Fibroblast of lung (primary cell): ENCODE measurements around the gene AATK. TPM values are rescaled to one million over a fixed set of nuclear protein-coding genes. Genes with fewer than 3 reads are reported as not detected.

Experiments used
- DNase-seq, 2 donors: peaks; one replicate each; pipeline versions ENCODE4 v3.0.0 to v3.0.0-alpha.2; 2010; ENCODE audit warnings: low read depth in 2 of 2
- H2AFZ ChIP-seq: 2 replicates; pipeline ENCODE4 v1.5.1; 2012; ENCODE audit warnings: low read length, control low read depth, inconsistent platforms
- H3K27ac ChIP-seq: 2 replicates; pipeline ENCODE4 v1.5.1; 2011; ENCODE audit warnings: low read length, control low read depth; ENCODE audit not compliant: insufficient read depth
- H3K27me3 ChIP-seq: 2 replicates; pipeline ENCODE4 v1.5.1; 2011; ENCODE audit warnings: mild to moderate bottlenecking, low read length; ENCODE audit not compliant: control insufficient read depth, insufficient read depth
- H3K36me3 ChIP-seq: 2 replicates; pipeline ENCODE4 v1.5.1; 2011; ENCODE audit warnings: low read length; ENCODE audit not compliant: control insufficient read depth, insufficient read depth
- H3K4me1 ChIP-seq: 2 replicates; pipeline ENCODE4 v1.5.1; 2011; ENCODE audit warnings: low read length; ENCODE audit not compliant: control insufficient read depth, insufficient read depth; ENCODE audit errors: extremely low read depth
- H3K4me2 ChIP-seq: 2 replicates; pipeline ENCODE4 v1.5.1; 2011; ENCODE audit warnings: low read length, control low read depth; ENCODE audit not compliant: insufficient read depth; ENCODE audit errors: extremely low read depth
- H3K4me3 ChIP-seq, 4 experiments: fragments of 200-600 bp in 1 of 4; sonication (generic) in 1 of 4; replicated peaks in 1 of 4; 2 replicates each; pipeline ENCODE4 v1.5.1; 2011 to 2016; ENCODE audit warnings: low read length in 4 of 4, low read depth in 3 of 4, mild to moderate bottlenecking in 3 of 4, control low read depth in 2 of 4, inconsistent platforms in 1 of 4, mixed read lengths in 1 of 4; ENCODE audit not compliant: insufficient read depth in 1 of 4; ENCODE audit errors: control extremely low read depth in 1 of 4
- H3K79me2 ChIP-seq: 2 replicates; pipeline ENCODE4 v1.5.1; 2012; ENCODE audit warnings: mild to moderate bottlenecking, low read length, inconsistent platforms; ENCODE audit not compliant: control insufficient read depth, insufficient read depth
- H3K9ac ChIP-seq: 2 replicates; pipeline ENCODE4 v1.5.1; 2011; ENCODE audit warnings: mild to moderate bottlenecking, low read length, control low read depth; ENCODE audit not compliant: insufficient read depth
- H3K9me3 ChIP-seq: 2 replicates; pipeline ENCODE4 v1.5.1; 2012; ENCODE audit warnings: low read depth, low read length; ENCODE audit not compliant: control insufficient read depth, insufficient read depth
- H4K20me1 ChIP-seq: 2 replicates; pipeline ENCODE4 v1.5.1; 2011; ENCODE audit warnings: low read length; ENCODE audit not compliant: control insufficient read depth, insufficient read depth; ENCODE audit errors: extremely low read depth
- EZH2 ChIP-seq: IDR thresholded peaks from 2 replicates; pipeline ENCODE4 v1.5.1; 2012; ENCODE audit warnings: low read length, control low read depth, mild to moderate bottlenecking; ENCODE audit errors: missing control alignments
- polyA minus RNA-seq: library from RNA; depleted of rRNA, polyadenylated mRNA; stranded (reverse); fragments of >200 nt; gene quantifications from 2 replicates; pipeline ENCODE4 v1.2.3, GENCODE V29; 2011; ENCODE audit warnings: low replicate concordance
- polyA plus RNA-seq, 2 donors: library from polyadenylated mRNA; depleted of rRNA in 1 of 2; stranded (reverse) in 1 of 2; unstranded in 1 of 2; fragments of >200 nt; gene quantifications; 2 replicates each; pipeline ENCODE4 v1.2.1, GENCODE V29; 2011 to 2012; ENCODE audit warnings: missing spikeins in 1 of 2
- total RNA-seq: library from RNA; depleted of rRNA; stranded (reverse); fragments of >200 nt; gene quantifications from 2 replicates; pipeline ENCODE4 v1.2.1, GENCODE V29; 2014
- TF ChIP-seq, protein P1 (sequence below), 2 donors: IDR thresholded peaks in 1 of 2; conservative IDR thresholded peaks in 1 of 2; 1 replicate in 1 of 2; 2 replicates in 1 of 2; pipeline ENCODE4 v1.5.1; 2011 to 2012; ENCODE audit warnings: low read length in 2 of 2, control low read depth in 1 of 2, inconsistent platforms in 1 of 2, low read depth in 1 of 2, mild to moderate bottlenecking in 1 of 2

Gene AATK, protein sequence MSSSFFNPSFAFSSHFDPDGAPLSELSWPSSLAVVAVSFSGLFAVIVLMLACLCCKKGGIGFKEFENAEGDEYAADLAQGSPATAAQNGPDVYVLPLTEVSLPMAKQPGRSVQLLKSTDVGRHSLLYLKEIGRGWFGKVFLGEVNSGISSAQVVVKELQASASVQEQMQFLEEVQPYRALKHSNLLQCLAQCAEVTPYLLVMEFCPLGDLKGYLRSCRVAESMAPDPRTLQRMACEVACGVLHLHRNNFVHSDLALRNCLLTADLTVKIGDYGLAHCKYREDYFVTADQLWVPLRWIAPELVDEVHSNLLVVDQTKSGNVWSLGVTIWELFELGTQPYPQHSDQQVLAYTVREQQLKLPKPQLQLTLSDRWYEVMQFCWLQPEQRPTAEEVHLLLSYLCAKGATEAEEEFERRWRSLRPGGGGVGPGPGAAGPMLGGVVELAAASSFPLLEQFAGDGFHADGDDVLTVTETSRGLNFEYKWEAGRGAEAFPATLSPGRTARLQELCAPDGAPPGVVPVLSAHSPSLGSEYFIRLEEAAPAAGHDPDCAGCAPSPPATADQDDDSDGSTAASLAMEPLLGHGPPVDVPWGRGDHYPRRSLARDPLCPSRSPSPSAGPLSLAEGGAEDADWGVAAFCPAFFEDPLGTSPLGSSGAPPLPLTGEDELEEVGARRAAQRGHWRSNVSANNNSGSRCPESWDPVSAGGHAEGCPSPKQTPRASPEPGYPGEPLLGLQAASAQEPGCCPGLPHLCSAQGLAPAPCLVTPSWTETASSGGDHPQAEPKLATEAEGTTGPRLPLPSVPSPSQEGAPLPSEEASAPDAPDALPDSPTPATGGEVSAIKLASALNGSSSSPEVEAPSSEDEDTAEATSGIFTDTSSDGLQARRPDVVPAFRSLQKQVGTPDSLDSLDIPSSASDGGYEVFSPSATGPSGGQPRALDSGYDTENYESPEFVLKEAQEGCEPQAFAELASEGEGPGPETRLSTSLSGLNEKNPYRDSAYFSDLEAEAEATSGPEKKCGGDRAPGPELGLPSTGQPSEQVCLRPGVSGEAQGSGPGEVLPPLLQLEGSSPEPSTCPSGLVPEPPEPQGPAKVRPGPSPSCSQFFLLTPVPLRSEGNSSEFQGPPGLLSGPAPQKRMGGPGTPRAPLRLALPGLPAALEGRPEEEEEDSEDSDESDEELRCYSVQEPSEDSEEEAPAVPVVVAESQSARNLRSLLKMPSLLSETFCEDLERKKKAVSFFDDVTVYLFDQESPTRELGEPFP (N-terminal part only)
- total RNA-seq (0.26 and 0.50 TPM in 2 replicates), polyA plus RNA-seq (0.10 and 0.16 TPM in 2 replicates), polyA minus RNA-seq (0.04 TPM in 1 of 2 replicates, not detected in the other)
- polyA plus RNA-seq (2012), result 0.15 and 0.21 TPM in 2 replicates

DNA sequence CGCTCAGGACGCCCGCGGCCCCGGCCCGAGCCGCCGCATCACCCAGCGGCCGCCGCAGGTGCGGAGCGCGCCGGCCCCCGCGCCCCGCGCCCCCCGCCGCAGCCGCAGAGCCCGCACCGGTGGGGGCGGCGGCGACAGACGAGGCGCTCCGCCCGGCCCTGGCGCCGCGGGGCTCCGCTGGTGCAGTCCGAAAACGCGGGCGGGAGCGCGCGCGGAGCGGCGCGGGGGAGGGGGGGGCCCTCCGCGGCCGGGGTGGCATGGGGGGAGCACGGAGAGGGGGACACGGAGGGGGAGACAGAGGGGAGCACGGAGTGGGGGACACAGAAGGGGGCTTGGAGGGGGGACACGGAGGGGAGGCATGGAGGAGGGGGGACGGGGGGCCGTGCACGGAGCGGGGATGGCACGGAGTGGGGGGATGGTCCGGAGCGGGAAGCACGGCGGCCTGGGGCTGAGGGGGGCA lies at the start of gene AATK:
Gene AATK, minus strand, starts transcription at position 189 of the 460 bp plus-strand sequence. CDS start 229 bp downstream, outside the sequence.
- Histone ChIP-seq H3K4me2 (no peak within 1 kb of the TSS), H3K27me3 (peaks cover 16% of the 10 kb centered on the region), H3K36me3 (no peaks in the 10 kb centered on the region), H3K9ac (no peak within 1 kb of the TSS), H3K79me2 (no peaks in the 10 kb centered on the region), H4K20me1 (no peaks in the 10 kb centered on the region), H2AFZ (no peak within 1 kb of the TSS), H3K4me1 (no peaks in the 10 kb centered on the region), H3K4me3 (no peak within 1 kb of the TSS), H3K9me3 (no peaks in the 10 kb centered on the region), H3K27ac (no peak within 1 kb of the TSS)
- DNase-seq, result no peak
- TF ChIP-seq EZH2, result no peak
- TF ChIP-seq, protein P1, sequence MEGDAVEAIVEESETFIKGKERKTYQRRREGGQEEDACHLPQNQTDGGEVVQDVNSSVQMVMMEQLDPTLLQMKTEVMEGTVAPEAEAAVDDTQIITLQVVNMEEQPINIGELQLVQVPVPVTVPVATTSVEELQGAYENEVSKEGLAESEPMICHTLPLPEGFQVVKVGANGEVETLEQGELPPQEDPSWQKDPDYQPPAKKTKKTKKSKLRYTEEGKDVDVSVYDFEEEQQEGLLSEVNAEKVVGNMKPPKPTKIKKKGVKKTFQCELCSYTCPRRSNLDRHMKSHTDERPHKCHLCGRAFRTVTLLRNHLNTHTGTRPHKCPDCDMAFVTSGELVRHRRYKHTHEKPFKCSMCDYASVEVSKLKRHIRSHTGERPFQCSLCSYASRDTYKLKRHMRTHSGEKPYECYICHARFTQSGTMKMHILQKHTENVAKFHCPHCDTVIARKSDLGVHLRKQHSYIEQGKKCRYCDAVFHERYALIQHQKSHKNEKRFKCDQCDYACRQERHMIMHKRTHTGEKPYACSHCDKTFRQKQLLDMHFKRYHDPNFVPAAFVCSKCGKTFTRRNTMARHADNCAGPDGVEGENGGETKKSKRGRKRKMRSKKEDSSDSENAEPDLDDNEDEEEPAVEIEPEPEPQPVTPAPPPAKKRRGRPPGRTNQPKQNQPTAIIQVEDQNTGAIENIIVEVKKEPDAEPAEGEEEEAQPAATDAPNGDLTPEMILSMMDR (conservative IDR thresholded peaks at IDR 0.05 in 1 of 2, IDR thresholded peaks at IDR 0.05 in 1 of 2; ENCODE audit: low read depth in 1 of 2, low read length in 2 of 2), result no peak

DNA sequence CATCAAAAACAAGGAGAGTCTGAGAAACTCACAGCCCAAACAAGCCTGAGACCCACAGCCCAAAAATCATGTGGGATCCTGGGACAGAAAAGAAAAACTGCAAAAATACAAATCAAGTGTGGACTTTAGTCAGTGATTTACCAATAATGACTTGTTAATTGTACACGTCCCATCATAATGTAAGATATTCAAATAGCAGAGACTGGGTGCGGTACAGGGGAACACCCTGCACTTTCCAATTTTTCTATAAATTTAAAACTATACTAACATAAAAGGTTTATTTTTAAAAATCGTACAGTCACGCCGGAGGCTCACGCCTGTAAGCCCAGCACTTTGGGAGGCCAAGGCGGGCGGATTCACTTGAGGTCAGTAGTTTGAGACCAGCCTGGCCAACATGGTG lies 48.0 kb upstream of the AATK start:
- no peak for DNase-seq
- no peak overlapping the region for H3K4me2 ChIP-seq
- H4K20me1 ChIP-seq, result no peaks in the 10 kb centered on the region
- H3K27me3 ChIP-seq, result no peaks in the 10 kb centered on the region
- H3K9ac ChIP-seq, result no peak overlapping the region
- H3K27ac ChIP-seq, result no peak overlapping the region
- H3K4me3 ChIP-seq, result no peak overlapping the region
- H3K79me2 ChIP-seq, result no peaks in the 10 kb centered on the region
- H3K9me3 ChIP-seq, result no peaks in the 10 kb centered on the region
- no peak overlapping the region for H2AFZ ChIP-seq
- H3K4me1 ChIP-seq, result no peaks in the 10 kb centered on the region
- no peaks in the 10 kb centered on the region for H3K36me3 ChIP-seq
- TF ChIP-seq, protein P1 (conservative IDR thresholded peaks at IDR 0.05 in 1 of 2, IDR thresholded peaks at IDR 0.05 in 1 of 2; ENCODE audit: low read depth in 1 of 2, low read length in 2 of 2), result no peak
- TF ChIP-seq EZH2, result no peak
